Progenitor cell of endocrine pancreas (in vitro differentiated cells): Measurements from ENCODE around the gene FER. TPM values are rescaled to one million over a fixed set of nuclear protein-coding genes. Genes with fewer than 3 reads are reported as not detected.

ENCODE experiments used
- DNase-seq: peaks from one replicate; pipeline ENCODE4 v3.0.0; 2021; ENCODE audit warnings: low spot score; ENCODE audit not compliant: unreplicated experiment
- H3K27ac Mint-ChIP-seq: 2 replicates; pipeline ENCODE4 v1.8.0; 2021; ENCODE audit warnings: mild to moderate bottlenecking, moderate library complexity, mixed read lengths
- H3K27me3 Mint-ChIP-seq: 2 replicates; pipeline ENCODE4 v1.8.0; 2021; ENCODE audit warnings: mixed read lengths
- H3K36me3 Mint-ChIP-seq: 2 replicates; pipeline ENCODE4 v1.8.0; 2022; ENCODE audit warnings: mixed read lengths; ENCODE audit not compliant: insufficient read depth
- H3K4me1 Mint-ChIP-seq: 2 replicates; pipeline ENCODE4 v1.8.0; 2021; ENCODE audit warnings: low read depth, mixed read lengths
- H3K4me3 Mint-ChIP-seq: 2 replicates; pipeline ENCODE4 v1.8.0; 2021; ENCODE audit warnings: low read depth, mild to moderate bottlenecking, moderate library complexity, mixed read lengths
- H3K9me3 Mint-ChIP-seq: 2 replicates; pipeline ENCODE4 v1.8.0; 2021; ENCODE audit warnings: low read depth, mixed read lengths
- CTCF ChIP-seq: fragments of 200-600 bp; sonication (generic); IDR thresholded peaks from one replicate; pipeline ENCODE4 v1.5.0; 2021; ENCODE audit warnings: antibody characterized with exemption, mild to moderate bottlenecking; ENCODE audit not compliant: unreplicated experiment
- total RNA-seq: library from RNA; stranded (reverse); gene quantifications from 2 replicates; pipeline ENCODE4 v1.2.1, GENCODE V29; 2021

Gene FER
- total RNA-seq, 1 donor from 2014 or later, result 34.8 TPM

- Mint-ChIP-seq H3K36me3 (peaks cover 11% of the 10 kb centered on the region), H3K4me3 (no peak overlapping the region), H3K27me3 (no peaks in the 10 kb centered on the region), H3K9me3 (peaks cover 15% of the 10 kb centered on the region), H3K27ac (no peak overlapping the region), H3K4me1 (peaks cover 10% of the 10 kb centered on the region)
- TF ChIP-seq CTCF, result no peak
- no peak for DNase-seq
These were observed 187.9 kb downstream of the FER start for GRCh38 chr5:108935611-108936010.

- DNase-seq, result no peak
- peaks cover 13% of the 10 kb centered on the region for H3K9me3 Mint-ChIP-seq
- H3K27me3 Mint-ChIP-seq, result no peaks in the 10 kb centered on the region
- peaks cover 10% of the 10 kb centered on the region for H3K4me1 Mint-ChIP-seq
- no peak for TF ChIP-seq CTCF
- H3K36me3 Mint-ChIP-seq, result peaks cover 9% of the 10 kb centered on the region
- H3K27ac Mint-ChIP-seq, result no peak overlapping the region
- no peak overlapping the region for H3K4me3 Mint-ChIP-seq
These were observed 189.5 kb downstream of the FER start for GRCh38 chr5:108937221-108937620.

- H3K9me3 Mint-ChIP-seq, result no peaks in the 10 kb centered on the region
- H3K27me3 Mint-ChIP-seq, result no peaks in the 10 kb centered on the region
- no peak for DNase-seq
- TF ChIP-seq CTCF, result no peak
- H3K36me3 Mint-ChIP-seq, result no peaks in the 10 kb centered on the region
- H3K4me3 Mint-ChIP-seq, result no peak overlapping the region
- H3K27ac Mint-ChIP-seq, result no peak overlapping the region
- H3K4me1 Mint-ChIP-seq, result no peaks in the 10 kb centered on the region
These were observed 192.8 kb downstream of the FER start for GRCh38 chr5:108940506-108940905.

GRCh38 chr5:108941746-108942145 lies 194.0 kb downstream of the FER start:
- no peak for DNase-seq
- Mint-ChIP-seq H3K9me3 (no peaks in the 10 kb centered on the region), H3K4me1 (no peaks in the 10 kb centered on the region), H3K27ac (no peak overlapping the region), H3K27me3 (no peaks in the 10 kb centered on the region), H3K4me3 (no peak overlapping the region), H3K36me3 (no peaks in the 10 kb centered on the region)
- TF ChIP-seq CTCF, result no peak

GRCh38 chr5:108942701-108943100 lies 195.0 kb downstream of the FER start:
- Mint-ChIP-seq H3K4me1 (no peaks in the 10 kb centered on the region), H3K27ac (no peak overlapping the region), H3K9me3 (no peaks in the 10 kb centered on the region), H3K36me3 (no peaks in the 10 kb centered on the region), H3K4me3 (no peak overlapping the region), H3K27me3 (no peaks in the 10 kb centered on the region)
- TF ChIP-seq CTCF, result no peak
- no peak for DNase-seq
